Measurements from ENCODE around the gene GRHL3. TPM values are rescaled to one million over a fixed set of nuclear protein-coding genes. Genes with fewer than 3 reads are reported as not detected.

GRHL3 gene
- polyA plus RNA-seq, 3 donors = 0.08 to 2.1 (median 0.18) TPM

DNA sequence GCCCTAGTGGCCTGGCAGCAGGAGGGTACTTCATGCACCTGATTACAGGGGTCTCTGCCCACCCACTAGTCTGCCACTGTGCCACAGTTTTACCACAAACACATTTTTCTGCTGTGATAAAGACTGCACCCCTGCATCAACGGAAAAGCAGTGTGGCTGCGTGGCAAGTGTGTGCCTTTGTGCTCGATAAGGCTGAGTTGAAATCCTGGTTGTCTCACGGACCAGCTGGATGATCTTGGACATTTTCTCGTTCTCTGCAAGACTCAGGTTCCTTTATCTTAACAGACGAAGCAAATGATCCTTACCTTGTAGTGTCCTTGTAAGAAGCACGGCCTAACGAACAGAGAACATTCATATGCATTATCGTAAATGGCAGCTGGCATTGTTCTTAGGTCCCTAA lies 10.2 kb downstream of the GRHL3 start:
- 74 to 81% (median 81%) methylated on average over 9 of the region's 9 CpGs for WGBS, 3 donors
- H3K27ac ChIP-seq (ENCODE audit: low read depth, low read length) = no peak overlapping the region

DNA sequence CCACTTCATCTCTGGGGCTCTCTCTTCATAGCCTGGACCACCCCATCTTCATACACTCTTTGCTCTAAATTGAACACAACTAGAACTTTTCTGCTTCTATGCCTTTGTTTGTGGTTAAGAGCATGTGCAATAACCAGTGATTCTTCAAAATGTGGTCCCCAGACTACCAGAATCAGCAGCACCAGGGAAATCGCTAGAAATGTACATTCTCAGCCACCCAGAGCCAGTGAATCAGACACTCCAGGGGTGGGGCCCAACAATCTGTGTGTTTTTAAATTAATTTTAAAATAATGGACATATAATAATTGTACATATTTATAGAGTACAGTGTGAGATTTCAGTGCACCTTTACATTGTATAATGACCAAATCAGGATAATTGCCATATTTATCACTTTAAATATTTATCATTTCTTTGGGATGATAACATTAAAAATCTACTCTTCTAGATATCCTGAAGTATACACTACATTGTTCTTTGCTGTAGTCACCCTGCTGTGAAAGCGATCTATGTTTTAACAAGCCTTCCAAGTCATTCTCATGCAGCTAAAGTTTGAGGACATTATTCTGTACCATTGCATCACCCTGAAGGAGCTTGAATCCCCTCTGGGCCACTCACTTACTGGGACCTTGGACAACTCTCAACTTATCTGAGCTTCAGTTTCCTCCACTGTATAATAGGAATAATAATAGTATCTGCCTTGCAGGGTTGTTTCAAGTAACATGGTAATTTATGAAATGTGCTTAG lies 10.8 kb downstream of the GRHL3 start:
- WGBS, 3 donors = 83 to 92% (median 91%) methylated on average over 2 of the region's 2 CpGs
- no peak overlapping the region for H3K27ac ChIP-seq (ENCODE audit: low read depth, low read length)

DNA sequence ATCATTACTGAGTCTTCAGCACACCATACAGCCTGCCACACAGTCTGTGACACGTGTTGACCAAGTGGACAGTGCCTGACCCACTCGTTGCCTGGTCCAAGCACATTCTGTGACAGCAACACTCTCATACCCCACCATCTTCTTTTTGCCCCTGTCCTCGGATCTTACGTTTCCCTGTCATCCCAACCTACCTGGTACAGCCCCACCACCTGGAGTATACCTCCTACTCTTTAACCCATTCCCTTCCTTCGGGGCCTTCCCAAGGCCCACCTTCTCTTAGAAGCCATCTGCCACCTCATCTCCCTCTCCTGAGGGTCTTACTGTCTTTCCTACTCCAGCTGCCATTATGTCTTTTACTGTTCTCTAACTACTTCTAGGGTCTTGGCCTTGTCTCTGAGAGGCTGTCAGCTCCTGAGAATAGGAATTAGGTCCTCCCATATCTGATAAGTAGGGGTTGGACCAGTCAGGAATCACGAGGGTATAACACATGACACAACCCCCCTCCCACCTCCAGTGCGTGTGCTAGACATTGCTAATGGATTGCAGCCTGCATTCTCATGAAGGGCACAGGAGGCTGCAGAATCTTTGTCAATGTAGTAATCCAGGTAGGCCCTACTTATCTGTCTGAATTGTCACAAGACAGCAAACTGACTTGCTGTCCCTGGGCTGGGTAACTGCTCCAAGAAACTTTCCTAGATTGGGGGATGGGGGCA lies 13.0 kb downstream of the GRHL3 start:
- H3K27ac ChIP-seq (ENCODE audit: low read depth, low read length) = no peak overlapping the region
- 82 to 92% (median 86%) methylated on average over 7 of the region's 7 CpGs for WGBS, 3 donors

- no peak overlapping the region for H3K27ac ChIP-seq (ENCODE audit: low read depth, low read length)
- WGBS, 3 donors = 56 to 76% (median 58%) methylated on average over 5 of the region's 5 CpGs
Observed at GRCh38 chr1:24336075-24336474, 16.9 kb downstream of the GRHL3 start.

GRCh38 chr1:24337455-24337854 lies 18.3 kb downstream of the GRHL3 start:
- no peak overlapping the region for H3K27ac ChIP-seq (ENCODE audit: low read depth, low read length)
- WGBS, 3 donors = 87 to 94% (median 92%) methylated on average over 4 of the region's 4 CpGs

- no peak overlapping the region for H3K27ac ChIP-seq (ENCODE audit: low read depth, low read length)
- WGBS, 3 donors = 82 to 88% (median 86%) methylated on average over 5 of the region's 5 CpGs
Observed at GRCh38 chr1:24338447-24338846, 19.3 kb downstream of the GRHL3 start.

- H3K27ac ChIP-seq (ENCODE audit: low read depth, low read length) = no peak overlapping the region
- WGBS, 3 donors = 94 to 99% (median 95%) methylated on average over 8 of the region's 8 CpGs
Observed at GRCh38 chr1:24339996-24340395, 20.8 kb downstream of the GRHL3 start.

GRCh38 chr1:24340770-24341169 lies 21.6 kb downstream of the GRHL3 start:
- H3K27ac ChIP-seq (ENCODE audit: low read depth, low read length) = no peak overlapping the region
- 60 to 81% (median 79%) methylated on average over 8 of the region's 8 CpGs for WGBS, 3 donors

- WGBS, 3 donors = 61 to 77% (median 69%) methylated on average over 8 of the region's 8 CpGs
Observed at GRCh38 chr1:24341260-24341659, 22.1 kb downstream of the GRHL3 start.

GRCh38 chr1:24343412-24344089 lies 24.4 kb downstream of the GRHL3 start:
- no peak overlapping the region for H3K27ac ChIP-seq (ENCODE audit: low read depth, low read length)
- WGBS, 3 donors = 87 to 88% (median 87%) methylated on average over 13 of the region's 13 CpGs

More at GRCh38 chr1:24341260-24341659, 22.1 kb downstream of the GRHL3 start:
- H3K27ac ChIP-seq (ENCODE audit: low read depth, low read length) = no peak overlapping the region

DNA sequence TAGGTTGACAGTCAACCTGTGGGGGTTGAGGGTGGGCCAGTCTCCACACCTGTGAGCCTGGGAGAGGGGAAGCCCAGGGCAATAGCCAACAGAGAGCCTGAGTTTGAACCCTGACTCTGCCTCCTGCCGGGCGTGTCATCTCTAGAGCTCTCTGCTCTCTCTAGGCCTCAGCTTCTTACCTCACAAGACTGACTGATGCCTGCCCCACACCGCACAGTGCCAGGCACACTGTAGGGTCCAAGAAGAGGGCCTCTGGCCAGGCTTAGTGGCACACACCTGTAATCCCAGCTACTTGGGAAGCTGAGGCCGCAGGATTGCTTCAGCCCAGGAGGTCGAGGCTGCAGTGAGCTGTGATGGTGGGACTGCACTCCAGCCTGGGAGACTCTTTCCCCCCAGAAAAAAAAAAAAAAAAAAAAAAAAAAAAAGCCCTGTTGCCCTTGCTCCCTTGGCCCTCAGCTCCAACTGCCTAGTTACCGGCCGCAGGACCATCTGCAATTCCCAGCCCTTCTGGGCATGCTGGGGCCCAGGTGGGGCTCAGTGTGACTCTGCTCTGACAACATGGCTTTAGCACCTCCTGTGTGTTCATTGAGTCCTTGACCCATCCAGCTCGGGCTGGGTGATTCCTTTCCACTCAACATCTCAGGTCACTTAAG lies 25.1 kb downstream of the GRHL3 start:
- WGBS, 3 donors = 82 to 89% (median 89%) methylated on average over 8 of the region's 8 CpGs
- no peak overlapping the region for H3K27ac ChIP-seq (ENCODE audit: low read depth, low read length)

DNA sequence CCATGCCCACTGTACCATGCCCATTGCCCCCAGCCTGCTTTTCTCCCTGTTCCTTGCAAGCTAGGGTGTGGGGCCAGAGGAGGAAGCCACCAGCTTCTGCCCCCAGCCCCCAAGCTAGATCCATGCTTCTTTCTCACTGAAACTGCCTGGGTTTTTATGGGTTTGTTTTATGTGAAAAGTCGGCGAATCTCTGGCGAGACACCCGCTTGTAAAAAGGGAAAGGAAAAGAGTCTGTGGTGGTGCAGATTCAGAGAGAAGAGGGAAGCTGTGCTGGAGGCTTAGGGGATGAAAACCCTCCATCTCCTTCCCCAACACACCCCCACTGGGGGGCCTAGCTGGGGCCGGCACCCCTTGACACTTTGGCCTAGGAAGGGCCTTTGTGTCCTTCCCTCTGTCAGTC lies 26.2 kb downstream of the GRHL3 start:
- no peak overlapping the region for H3K27ac ChIP-seq (ENCODE audit: low read depth, low read length)
- 53 to 84% (median 53%) methylated on average over 5 of the region's 5 CpGs for WGBS, 3 donors

GRCh38 chr1:24347159-24347934 lies 28.2 kb downstream of the GRHL3 start:
- no peak overlapping the region for H3K27ac ChIP-seq (ENCODE audit: low read depth, low read length)
- WGBS, 3 donors = 78 to 79% (median 78%) methylated on average over 19 of the region's 19 CpGs

GRCh38 chr1:24348196-24348595 lies 29.0 kb downstream of the GRHL3 start:
- 83 to 93% (median 88%) methylated on average over 10 of the region's 10 CpGs for WGBS, 3 donors
- H3K27ac ChIP-seq (ENCODE audit: low read depth, low read length) = no peak overlapping the region

DNA sequence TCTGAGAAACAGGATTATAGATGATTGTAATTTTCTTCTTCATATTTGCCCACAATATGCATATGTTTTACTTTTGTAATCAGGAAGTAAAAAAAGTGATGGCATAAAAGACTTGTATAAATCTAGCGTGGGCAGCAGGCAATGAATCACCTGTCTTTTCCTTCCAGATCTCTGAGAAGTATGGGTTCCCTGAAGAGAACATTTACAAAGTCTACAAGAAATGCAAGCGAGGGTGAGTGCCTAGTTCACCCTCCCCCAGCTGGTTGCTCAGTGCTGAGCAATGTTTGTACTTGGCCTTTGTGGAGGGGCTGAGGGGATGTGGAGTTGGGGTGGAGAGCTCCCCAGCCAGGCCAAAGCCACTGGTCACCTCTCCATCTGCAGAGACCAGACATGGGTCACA lies 30.7 kb downstream of the GRHL3 start:
- H3K27ac ChIP-seq (ENCODE audit: low read depth, low read length) = no peak overlapping the region
- WGBS, 3 donors = 70 to 91% (median 84%) methylated on average over 2 of the region's 2 CpGs

DNA sequence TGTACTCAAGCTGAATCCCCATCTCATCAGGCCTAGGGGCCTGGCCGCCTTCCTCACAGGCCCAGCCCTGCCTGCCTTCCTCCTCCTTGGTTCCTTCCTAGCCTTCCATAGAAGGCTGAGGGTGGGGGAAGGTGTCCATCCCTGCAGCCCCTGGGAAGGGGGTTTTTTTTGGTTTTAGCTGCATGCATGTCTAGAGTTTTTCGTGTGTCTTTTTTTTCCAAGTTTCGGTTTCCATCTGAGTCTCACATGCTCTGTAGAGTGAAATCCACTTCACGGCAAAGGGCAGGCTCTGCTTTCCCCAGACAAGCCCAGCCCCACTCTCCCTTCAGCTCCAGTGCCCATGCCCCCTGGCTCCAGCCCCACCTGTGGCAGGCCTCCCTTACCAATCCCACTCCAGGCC lies 32.1 kb downstream of the GRHL3 start:
- H3K27ac ChIP-seq (ENCODE audit: low read depth, low read length) = no peak overlapping the region
- 88 to 90% (median 88%) methylated on average over 4 of the region's 4 CpGs for WGBS, 3 donors

DNA sequence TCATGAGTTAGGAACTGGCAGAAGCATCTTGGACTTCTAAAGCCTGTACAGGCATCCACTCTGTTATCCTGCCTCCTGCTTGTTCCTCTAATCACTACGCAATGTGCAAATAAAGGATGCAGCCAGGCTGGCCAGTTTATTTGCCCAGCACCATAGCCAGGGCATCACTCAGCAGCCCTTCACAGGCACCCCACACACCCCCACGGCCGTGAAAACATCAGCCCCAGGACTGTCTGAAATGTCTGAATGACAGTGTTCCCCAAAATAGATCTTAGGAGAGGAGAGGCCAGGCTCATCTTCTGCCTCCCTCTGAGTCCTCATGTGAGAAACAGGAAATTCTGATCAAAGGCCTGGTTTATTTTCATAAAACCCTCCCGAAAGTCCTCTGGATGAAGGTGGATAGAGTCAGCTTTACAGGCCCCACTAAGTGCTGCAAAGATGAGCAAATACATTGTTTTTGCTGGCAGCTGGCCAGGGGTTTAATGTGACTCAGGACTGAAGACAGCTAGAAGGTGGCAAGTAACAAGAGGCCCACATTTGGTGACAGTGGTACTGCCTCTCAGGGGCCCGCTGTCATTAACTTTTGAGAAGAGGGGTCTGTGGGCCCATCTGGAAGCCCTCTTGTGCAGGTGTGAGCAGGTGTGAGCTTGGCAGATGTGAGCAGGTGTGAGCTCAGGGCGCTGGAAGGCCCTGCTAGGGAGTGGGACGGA lies 32.9 kb downstream of the GRHL3 start:
- 76 to 82% (median 76%) methylated on average over 7 of the region's 7 CpGs for WGBS, 3 donors
- no peak overlapping the region for H3K27ac ChIP-seq (ENCODE audit: low read depth, low read length)

Data from adipose tissue (tissue), 3 donors.